ENCODE data around the gene MBD1.
"Not testable (repeated sequence)": the region's sequence is repeated elsewhere in the genome, so short reads cannot be mapped to it uniquely, and the experiment has no call there.

MBD1 gene

GRCh38 chr18:50273203-50274043 is 7.9 kb downstream of the MBD1 start:
- no peak for DNase-seq (ENCODE audit: low read depth)

GRCh38 chr18:50272568-50272967 is 8.8 kb downstream of the MBD1 start:
- no peak for DNase-seq (ENCODE audit: low read depth)

- DNase-seq (ENCODE audit: low read depth) = peak; percentile 67
Observed at GRCh38 chr18:50268022-50268747, 13.1 kb downstream of the MBD1 start.

GRCh38 chr18:50266248-50266704 is 15.0 kb downstream of the MBD1 start, which contains the start of gene CFAP53:
CFAP53 (minus strand) TSS chr18:50266495; CDS start chr18:50266404, 91 bp downstream.
- DNase-seq (ENCODE audit: low read depth) = peak; percentile 89

DNA sequence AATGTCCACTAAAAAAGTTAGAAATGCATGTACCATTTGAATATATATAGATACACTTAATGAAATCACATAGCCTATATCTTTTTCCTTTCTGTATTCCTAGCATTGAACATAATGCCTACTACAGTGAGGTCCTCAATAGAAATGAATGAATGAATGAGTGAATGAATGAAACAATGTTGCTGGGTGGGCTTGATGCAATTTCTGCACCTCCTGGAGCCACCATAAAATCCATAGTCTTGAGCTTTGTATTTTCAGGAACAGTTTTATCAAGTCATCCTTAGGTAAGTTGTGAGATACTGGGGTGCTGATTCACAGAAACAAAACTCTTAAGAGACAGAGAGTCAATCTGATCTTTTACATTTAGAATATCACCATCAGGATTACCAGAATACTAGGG is 18.3 kb downstream of the MBD1 start:
- no peak for DNase-seq (ENCODE audit: low read depth)

DNA sequence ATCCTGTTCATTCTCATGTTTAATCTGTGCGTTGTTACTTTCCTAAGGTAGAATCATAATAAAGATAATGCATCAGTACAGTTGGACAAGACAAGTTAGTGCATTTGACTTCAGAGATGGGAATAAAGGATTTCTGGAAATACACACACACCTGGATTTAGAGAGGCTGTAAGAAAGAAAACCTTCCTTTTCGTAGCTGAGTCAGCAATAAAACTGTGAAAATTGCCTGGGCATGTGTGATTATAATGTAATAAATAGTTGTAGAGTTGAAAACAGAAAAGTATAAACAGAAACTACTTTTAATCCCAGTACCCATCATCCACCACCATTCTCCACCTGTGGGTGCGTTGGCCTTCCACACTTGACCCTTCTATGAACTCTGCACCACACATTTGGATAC is 30.4 kb downstream of the MBD1 start:
- no peak for DNase-seq (ENCODE audit: low read depth)

DNA sequence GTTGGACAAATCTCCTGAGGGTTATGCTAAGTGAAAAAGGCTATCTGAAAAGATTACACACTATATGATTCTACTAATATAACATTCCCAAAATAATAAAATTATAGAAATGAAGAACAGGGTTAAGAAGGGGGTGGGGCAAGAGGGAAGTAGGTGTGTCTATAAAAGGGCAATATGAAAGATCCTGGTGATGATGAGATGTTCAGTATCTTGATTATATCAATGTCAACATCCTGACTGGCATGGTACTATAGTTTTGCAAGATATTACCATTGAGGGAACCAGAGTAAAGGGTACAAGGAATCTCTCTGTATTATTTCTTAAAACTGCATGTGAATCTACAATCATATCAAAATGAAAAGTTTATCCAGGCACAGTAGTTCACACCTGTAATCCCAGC is 31.7 kb downstream of the MBD1 start:
- DNase-seq (ENCODE audit: low read depth) = no peak

DNA sequence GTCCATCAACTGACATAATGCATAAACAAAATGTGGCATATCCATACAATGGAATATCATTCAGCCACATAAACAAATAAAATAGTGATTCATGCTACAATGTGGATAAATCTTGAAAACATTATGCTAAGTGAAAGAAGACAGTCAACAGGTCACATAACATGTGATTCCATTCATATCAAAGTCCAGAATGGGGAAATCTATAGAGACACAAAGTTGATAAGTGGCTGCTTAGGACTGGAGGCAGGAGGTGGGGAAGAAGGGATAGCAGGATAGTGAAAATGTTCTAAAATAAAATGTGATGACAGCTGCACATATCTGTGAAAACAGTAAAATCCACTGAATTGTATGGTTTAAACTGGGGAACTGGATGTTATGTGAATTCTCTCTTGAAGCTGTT is 33.8 kb downstream of the MBD1 start:
- no peak for DNase-seq (ENCODE audit: low read depth)

DNA sequence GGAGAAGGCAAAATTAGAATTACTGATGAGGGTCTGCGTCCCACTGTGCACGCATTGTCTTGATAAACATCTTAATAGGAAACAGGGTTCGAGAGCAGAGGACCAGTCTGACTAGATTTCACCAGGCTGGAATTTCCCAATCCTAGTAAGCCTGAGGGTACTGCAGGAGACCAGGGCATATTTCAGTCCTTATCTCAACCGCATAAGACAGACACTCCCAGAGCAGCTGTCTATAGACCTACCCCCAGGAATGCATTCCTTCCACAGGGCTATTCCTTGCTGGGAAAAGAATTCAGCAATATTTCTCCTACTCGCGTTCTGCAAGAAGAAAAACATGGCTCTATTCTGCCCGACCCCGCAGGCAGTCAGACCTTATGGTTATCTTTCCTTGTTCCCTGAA is 39.6 kb downstream of the MBD1 start:
- DNase-seq (ENCODE audit: low read depth) = not testable (repeated sequence)

- no peak for DNase-seq (ENCODE audit: low read depth)
Observed at GRCh38 chr18:50240080-50240563, 41.2 kb downstream of the MBD1 start.

- no peak for DNase-seq (ENCODE audit: low read depth)
Observed at GRCh38 chr18:50232419-50232818, 48.9 kb downstream of the MBD1 start.

DNA sequence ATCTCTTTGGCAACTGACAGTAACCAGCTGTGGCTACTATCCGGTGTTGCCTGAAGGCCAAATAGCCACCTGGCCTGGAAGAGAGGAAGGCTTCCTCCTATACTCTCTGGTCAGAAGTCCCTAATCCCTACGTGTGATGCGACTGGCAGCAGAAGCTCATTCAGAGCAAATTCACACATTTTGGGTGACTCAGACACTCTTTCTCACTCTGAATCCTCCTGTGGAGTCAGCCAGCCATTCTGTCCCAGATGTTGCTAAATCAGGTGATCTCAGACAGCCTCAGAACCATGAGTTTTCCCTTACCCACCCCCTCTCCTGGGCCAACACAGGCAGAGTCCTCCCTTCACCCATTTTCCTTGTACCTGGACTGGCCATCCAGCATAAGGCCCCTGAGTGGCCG is 49.7 kb downstream of the MBD1 start:
- no peak for DNase-seq (ENCODE audit: low read depth)

- DNase-seq (ENCODE audit: low read depth) = not testable (repeated sequence)
Observed at GRCh38 chr18:50220249-50220648, 61.1 kb downstream of the MBD1 start.
